NCI-H526 (cell line): ENCODE data around the gene EPHA2.

Experiments used
- DNase-seq, 2 experiments: peaks; one replicate each; lab custom pipeline; 2025; lab: John Stamatoyannopoulos, UW

EPHA2 gene

GRCh38 chr1:16149702-16150488, 6.0 kb downstream of the EPHA2 start:
- DNase-seq = no peak

- no peak for DNase-seq
Observed at GRCh38 chr1:16149146-16149545, 6.7 kb downstream of the EPHA2 start.

GRCh38 chr1:16148329-16149092, 7.4 kb downstream of the EPHA2 start:
- no peak for DNase-seq

GRCh38 chr1:16147156-16147926, 8.5 kb downstream of the EPHA2 start:
- DNase-seq = no peak

GRCh38 chr1:16146279-16147155, 9.4 kb downstream of the EPHA2 start:
- DNase-seq = no peak

- no peak for DNase-seq
Observed at GRCh38 chr1:16145662-16146278, 10.1 kb downstream of the EPHA2 start.

- peak in 1 of 2 experiments; percentile 29 for DNase-seq
Observed at GRCh38 chr1:16145030-16145661, 10.7 kb downstream of the EPHA2 start.

- DNase-seq = no peak
Observed at GRCh38 chr1:16144325-16145029, 11.4 kb downstream of the EPHA2 start.

GRCh38 chr1:16143566-16144324, 12.1 kb downstream of the EPHA2 start:
- DNase-seq = no peak

- no peak for DNase-seq
Observed at GRCh38 chr1:16143005-16143565, 12.8 kb downstream of the EPHA2 start.

GRCh38 chr1:16142383-16142995, 13.4 kb downstream of the EPHA2 start:
- DNase-seq = no peak

GRCh38 chr1:16141573-16142336, 14.1 kb downstream of the EPHA2 start:
- no peak for DNase-seq

- no peak for DNase-seq
Observed at GRCh38 chr1:16140068-16140596, 15.7 kb downstream of the EPHA2 start.

GRCh38 chr1:16139473-16139962, 16.4 kb downstream of the EPHA2 start:
- DNase-seq = no peak

- DNase-seq = no peak
Observed at GRCh38 chr1:16138772-16139221, 17.1 kb downstream of the EPHA2 start.

GRCh38 chr1:16137890-16138467, 17.9 kb downstream of the EPHA2 start:
- no peak for DNase-seq

- no peak for DNase-seq
Observed at GRCh38 chr1:16135501-16135900, 20.4 kb downstream of the EPHA2 start.
